HepG2 (cell line): ENCODE measurements around the gene MEAK7. TPM values are rescaled to one million over a fixed set of nuclear protein-coding genes. Genes with fewer than 3 reads are reported as not detected.

Source experiments
- BRD4 ChIP-seq: sonication (generic); formaldehyde crosslinking; IDR thresholded peaks from 2 replicates; pipeline ENCODE4 v1.4.0; 2020; ENCODE audit warnings: missing genetic modification reagents
- EHMT2 ChIP-seq: fragments of 200-600 bp; sonication (generic); IDR thresholded peaks from 2 replicates; pipeline ENCODE4 v1.7.0; 2017; ENCODE audit warnings: antibody characterized with exemption, low read depth, low read length, borderline replicate concordance
- GATAD2A ChIP-seq: IDR thresholded peaks from 2 replicates; pipeline ENCODE4 v1.6.1; 2016
- GFI1 ChIP-seq: sonication (generic); formaldehyde crosslinking; IDR thresholded peaks from 2 replicates; pipeline ENCODE4 v1.5.0; 2020; ENCODE audit warnings: missing genetic modification reagents, mild to moderate bottlenecking, borderline replicate concordance
- GMEB1 ChIP-seq: sonication (generic); formaldehyde crosslinking; IDR thresholded peaks from 2 replicates; pipeline ENCODE4 v1.5.1; 2020; ENCODE audit warnings: missing genetic modification reagents, mild to moderate bottlenecking, borderline replicate concordance
- HDAC2 ChIP-seq: sonication (generic); formaldehyde crosslinking; IDR thresholded peaks from 2 replicates; pipeline ENCODE4 v1.4.0; 2020; ENCODE audit warnings: missing genetic modification reagents
- HDAC6 ChIP-seq: fragments of 200-600 bp; sonication (generic); IDR thresholded peaks from 2 replicates; pipeline ENCODE4 v1.7.0; 2017; ENCODE audit warnings: mild to moderate bottlenecking, antibody characterized with exemption, low read length, low read depth
- HIVEP1 ChIP-seq: sonication (generic); formaldehyde crosslinking; IDR thresholded peaks from 2 replicates; pipeline ENCODE4 v1.4.0; 2020; ENCODE audit warnings: mild to moderate bottlenecking, missing genetic modification reagents
- IKZF1 ChIP-seq: fragments of 450-650 bp; IDR thresholded peaks from 2 replicates; pipeline ENCODE4 v1.7.1; 2016
- IKZF5 ChIP-seq: IDR thresholded peaks from 2 replicates; pipeline ENCODE4 v1.6.1; 2018; ENCODE audit warnings: missing genetic modification reagents, mild to moderate bottlenecking, missing compliant biosample characterization
- KDM1A ChIP-seq: IDR thresholded peaks from 2 replicates; pipeline ENCODE4 v1.6.1; 2016; ENCODE audit warnings: missing compliant biosample characterization
- KLF16 ChIP-seq, 2 experiments: sonication (generic) in 1 of 2; formaldehyde crosslinking in 1 of 2; IDR thresholded peaks; 2 replicates each; pipeline versions ENCODE4 v1.6.1 to v1.8.0; 2016 to 2023; ENCODE audit warnings: missing genetic modification reagents in 2 of 2, missing compliant biosample characterization in 1 of 2
- MAZ ChIP-seq, 2 experiments: sonication (generic) in 1 of 2; formaldehyde crosslinking in 1 of 2; IDR thresholded peaks; 2 replicates each; pipeline versions ENCODE4 v1.5.0 to v1.6.1; 2012 to 2020; ENCODE audit warnings: low read depth in 2 of 2, mild to moderate bottlenecking in 2 of 2, borderline replicate concordance in 1 of 2, improper control_type of control experiment in 1 of 2, low read length in 1 of 2, missing genetic modification reagents in 1 of 2, moderate library complexity in 1 of 2
- PAX8 ChIP-seq: sonication (generic); formaldehyde crosslinking; IDR thresholded peaks from 2 replicates; pipeline ENCODE4 v1.8.0; 2022; ENCODE audit warnings: mild to moderate bottlenecking, missing genetic modification reagents, borderline replicate concordance
- SP5 ChIP-seq: IDR thresholded peaks from 2 replicates; pipeline ENCODE4 v1.6.1; 2016; ENCODE audit warnings: low read depth, borderline replicate concordance
- THRA ChIP-seq: sonication (generic); formaldehyde crosslinking; IDR thresholded peaks from 2 replicates; pipeline ENCODE4 v1.4.0; 2020; ENCODE audit warnings: missing genetic modification reagents, borderline replicate concordance
- ZNF350 ChIP-seq: sonication (generic); formaldehyde crosslinking; IDR thresholded peaks from 2 replicates; pipeline ENCODE4 v1.4.0; 2020; ENCODE audit warnings: mild to moderate bottlenecking, low read depth, missing genetic modification reagents, borderline replicate concordance
- ZSCAN21 ChIP-seq: sonication (generic); formaldehyde crosslinking; IDR thresholded peaks from 2 replicates; pipeline ENCODE4 v1.8.0; 2022; ENCODE audit warnings: mild to moderate bottlenecking, missing genetic modification reagents, moderate library complexity, borderline replicate concordance
- polyA plus RNA-seq, 8 experiments: library from polyadenylated mRNA; depleted of rRNA in 3 of 8; stranded (reverse) in 7 of 8; unstranded in 1 of 8; fragments of >200 nt; fragmentation: Illumina TruSeq in 4 of 8; extraction: Trizol in 4 of 8; gene quantifications; 2 replicates each; pipeline versions ENCODE4 v1.2.1 to v1.2.3, GENCODE V29; 2011 to 2016; ENCODE audit warnings: low read depth in 4 of 8, missing spikeins in 1 of 8, mixed read lengths in 1 of 8; ENCODE audit not compliant: insufficient read depth in 1 of 8
- total RNA-seq, 5 experiments: library from RNA; depleted of rRNA; stranded (reverse); fragments of >200 nt; fragmentation: Illumina TruSeq; extraction: Trizol; gene quantifications; 2 replicates each; pipeline ENCODE4 v1.2.3, GENCODE V29; 2016; ENCODE audit warnings: low read depth in 1 of 5
- TF ChIP-seq, protein P1 (sequence below): fragments of 450-650 bp; IDR thresholded peaks from 2 replicates; pipeline ENCODE4 v1.6.1; 2017; ENCODE audit warnings: mild to moderate bottlenecking
- TF ChIP-seq, protein P2 (sequence below): sonication (generic); formaldehyde crosslinking; IDR thresholded peaks from 2 replicates; pipeline ENCODE4 v1.8.0; 2022; ENCODE audit warnings: mild to moderate bottlenecking, missing genetic modification reagents; ENCODE audit not compliant: insufficient replicate concordance

Gene MEAK7
- total and polyA plus RNA-seq, 2 of the 13 experiments (the other 11 are each of a cell fraction or from before 2014, with no cell fraction given): 11.8 to 14.7 TPM

GRCh38 chr16:84511180-84511800 is 6.8 kb upstream of the MEAK7 start (continued):
- no peak for TF ChIP-seq MAZ (IDR thresholded peaks at IDR 0.05; ENCODE audit: borderline replicate concordance, low read depth, low read length)
- no peak for TF ChIP-seq MAZ (CRISPR knock-in tag; IDR thresholded peaks at IDR 0.05; ENCODE audit: low read depth)
- TF ChIP-seq SP5 (CRISPR knock-in tag): 0 out of 2 replicates have a peak, but pooled peaks have one; percentile 8
- no peak for TF ChIP-seq EHMT2
- TF ChIP-seq, protein P1, sequence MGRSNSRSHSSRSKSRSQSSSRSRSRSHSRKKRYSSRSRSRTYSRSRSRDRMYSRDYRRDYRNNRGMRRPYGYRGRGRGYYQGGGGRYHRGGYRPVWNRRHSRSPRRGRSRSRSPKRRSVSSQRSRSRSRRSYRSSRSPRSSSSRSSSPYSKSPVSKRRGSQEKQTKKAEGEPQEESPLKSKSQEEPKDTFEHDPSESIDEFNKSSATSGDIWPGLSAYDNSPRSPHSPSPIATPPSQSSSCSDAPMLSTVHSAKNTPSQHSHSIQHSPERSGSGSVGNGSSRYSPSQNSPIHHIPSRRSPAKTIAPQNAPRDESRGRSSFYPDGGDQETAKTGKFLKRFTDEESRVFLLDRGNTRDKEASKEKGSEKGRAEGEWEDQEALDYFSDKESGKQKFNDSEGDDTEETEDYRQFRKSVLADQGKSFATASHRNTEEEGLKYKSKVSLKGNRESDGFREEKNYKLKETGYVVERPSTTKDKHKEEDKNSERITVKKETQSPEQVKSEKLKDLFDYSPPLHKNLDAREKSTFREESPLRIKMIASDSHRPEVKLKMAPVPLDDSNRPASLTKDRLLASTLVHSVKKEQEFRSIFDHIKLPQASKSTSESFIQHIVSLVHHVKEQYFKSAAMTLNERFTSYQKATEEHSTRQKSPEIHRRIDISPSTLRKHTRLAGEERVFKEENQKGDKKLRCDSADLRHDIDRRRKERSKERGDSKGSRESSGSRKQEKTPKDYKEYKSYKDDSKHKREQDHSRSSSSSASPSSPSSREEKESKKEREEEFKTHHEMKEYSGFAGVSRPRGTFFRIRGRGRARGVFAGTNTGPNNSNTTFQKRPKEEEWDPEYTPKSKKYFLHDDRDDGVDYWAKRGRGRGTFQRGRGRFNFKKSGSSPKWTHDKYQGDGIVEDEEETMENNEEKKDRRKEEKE: no peak
- 0 out of 2 replicates have a peak, but pooled peaks have one; percentile 43 for TF ChIP-seq THRA (CRISPR knock-in tag)
- 0 out of 2 replicates have a peak, but pooled peaks have one; percentile 35 for TF ChIP-seq GATAD2A
- peak; percentile 72; the same call in 1 of the 2 replicates for TF ChIP-seq PAX8 (CRISPR knock-in tag)
- no peak for TF ChIP-seq BRD4
- TF ChIP-seq, protein P2, sequence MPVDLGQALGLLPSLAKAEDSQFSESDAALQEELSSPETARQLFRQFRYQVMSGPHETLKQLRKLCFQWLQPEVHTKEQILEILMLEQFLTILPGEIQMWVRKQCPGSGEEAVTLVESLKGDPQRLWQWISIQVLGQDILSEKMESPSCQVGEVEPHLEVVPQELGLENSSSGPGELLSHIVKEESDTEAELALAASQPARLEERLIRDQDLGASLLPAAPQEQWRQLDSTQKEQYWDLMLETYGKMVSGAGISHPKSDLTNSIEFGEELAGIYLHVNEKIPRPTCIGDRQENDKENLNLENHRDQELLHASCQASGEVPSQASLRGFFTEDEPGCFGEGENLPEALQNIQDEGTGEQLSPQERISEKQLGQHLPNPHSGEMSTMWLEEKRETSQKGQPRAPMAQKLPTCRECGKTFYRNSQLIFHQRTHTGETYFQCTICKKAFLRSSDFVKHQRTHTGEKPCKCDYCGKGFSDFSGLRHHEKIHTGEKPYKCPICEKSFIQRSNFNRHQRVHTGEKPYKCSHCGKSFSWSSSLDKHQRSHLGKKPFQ (CRISPR knock-in tag): peak; percentile 33
- peak; percentile 51; the same call in 1 of the 2 replicates for TF ChIP-seq IKZF5 (CRISPR knock-in tag)
- TF ChIP-seq ZNF350 (CRISPR knock-in tag): no peak
- TF ChIP-seq HIVEP1 (CRISPR knock-in tag): no peak
- 0 out of 2 replicates have a peak, but pooled peaks have one; percentile 16 for TF ChIP-seq HDAC2
- TF ChIP-seq GFI1 (CRISPR knock-in tag): peak; percentile 64; the same call in 1 of the 2 replicates
- TF ChIP-seq KLF16 (CRISPR knock-in tag; IDR thresholded peaks at IDR 0.05): 0 out of 4 replicates have a peak, but pooled peaks of 1 of the 2 experiments have one; percentile 30
- no peak for TF ChIP-seq ZSCAN21 (CRISPR knock-in tag)
- no peak for TF ChIP-seq HDAC6
- no peak for TF ChIP-seq GMEB1 (CRISPR knock-in tag)
- no peak for TF ChIP-seq KDM1A (CRISPR knock-in tag)
- TF ChIP-seq IKZF1: no peak
